ENCODE measurements around the gene STMN1.

DNA sequence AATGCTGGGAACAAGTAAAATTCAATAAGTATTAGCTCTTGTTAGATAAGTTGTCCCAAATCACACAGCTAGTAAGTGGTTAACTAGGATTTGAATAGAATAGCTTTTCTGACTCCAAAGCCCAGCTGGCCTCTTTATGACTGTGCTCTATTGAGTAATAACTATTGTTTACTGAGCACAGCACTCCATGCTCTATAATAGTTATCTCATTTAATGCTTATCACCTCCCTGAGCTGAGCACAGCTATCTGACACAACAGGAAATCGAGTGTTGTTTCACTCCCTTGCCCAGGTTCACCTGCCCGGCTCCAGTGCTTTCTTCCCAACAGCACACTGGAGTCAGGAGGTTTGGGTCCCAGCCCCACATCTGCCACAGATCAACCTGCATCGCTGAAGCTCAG, 38.8 kb upstream of the STMN1 start:
- TF ChIP-seq POLR2A (IDR thresholded peaks at IDR 0.05; ENCODE audit: low read length) (no peak), GATA1 (IDR thresholded peaks at IDR 0.05; ENCODE audit: low read depth, low read length) (no peak)
